Activated T-cell treated with anti-CD3 and anti-CD28 coated beads for 1 hour (primary cell): ENCODE results near the gene PNMA6E.

Experiments
- DNase-seq: peaks from one replicate; pipeline ENCODE4 v3.0.0-alpha.2; 2020; ENCODE audit warnings: low read depth

The PNMA6E gene

DNA sequence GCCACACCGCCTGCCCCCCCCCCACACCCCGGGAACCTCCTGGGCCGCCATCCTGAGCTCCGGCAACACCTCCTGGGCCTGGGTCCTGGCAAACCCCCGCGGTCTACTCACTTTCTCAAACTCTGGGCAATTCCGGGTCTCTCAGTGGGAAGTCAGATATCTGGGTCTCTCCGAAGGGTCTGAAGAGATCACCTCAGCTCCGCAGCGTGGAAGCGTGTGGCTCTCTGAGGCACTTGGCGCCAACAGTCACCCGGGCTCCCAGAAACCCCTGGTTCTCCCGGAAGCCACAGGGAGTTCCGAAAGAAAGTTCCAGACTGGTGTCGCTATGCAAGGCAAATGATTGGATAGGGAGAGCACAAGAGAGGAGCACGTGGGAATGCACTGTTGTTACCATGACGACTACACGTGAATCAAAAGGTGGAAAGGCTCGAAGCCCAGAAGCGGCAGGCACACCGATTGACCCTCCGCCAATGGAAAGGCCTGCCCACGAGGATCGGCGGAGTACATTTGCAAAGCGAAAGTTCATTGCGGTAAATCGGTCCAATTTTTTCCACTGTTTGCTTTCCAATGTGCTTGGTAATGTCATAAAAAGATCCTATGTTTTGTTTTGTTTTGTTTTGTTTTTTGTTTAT, at the start of gene PNMA6E:
TSS of gene PNMA6E (minus strand) at position 218 of the 632 bp plus-strand sequence. CDS start 2,501 bp downstream, outside the sequence.
- DNase-seq = no peak

DNA sequence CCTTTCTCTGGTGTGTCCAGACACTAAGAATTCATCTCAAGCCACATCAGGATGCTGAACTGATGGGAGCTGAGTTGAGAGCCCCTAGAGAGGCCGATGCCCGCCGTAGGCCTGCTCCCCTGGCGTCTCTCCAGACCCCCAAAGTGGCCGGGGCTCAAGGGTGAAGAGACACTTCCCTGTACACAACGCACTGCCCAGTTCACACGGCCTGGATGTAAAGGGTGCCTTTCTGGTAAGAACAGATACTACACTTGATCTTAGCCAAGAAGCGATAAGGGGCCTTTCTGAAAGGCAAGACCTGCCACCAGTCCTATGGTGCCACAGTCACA, 49.8 kb upstream of the PNMA6E start:
- DNase-seq = no peak

DNA sequence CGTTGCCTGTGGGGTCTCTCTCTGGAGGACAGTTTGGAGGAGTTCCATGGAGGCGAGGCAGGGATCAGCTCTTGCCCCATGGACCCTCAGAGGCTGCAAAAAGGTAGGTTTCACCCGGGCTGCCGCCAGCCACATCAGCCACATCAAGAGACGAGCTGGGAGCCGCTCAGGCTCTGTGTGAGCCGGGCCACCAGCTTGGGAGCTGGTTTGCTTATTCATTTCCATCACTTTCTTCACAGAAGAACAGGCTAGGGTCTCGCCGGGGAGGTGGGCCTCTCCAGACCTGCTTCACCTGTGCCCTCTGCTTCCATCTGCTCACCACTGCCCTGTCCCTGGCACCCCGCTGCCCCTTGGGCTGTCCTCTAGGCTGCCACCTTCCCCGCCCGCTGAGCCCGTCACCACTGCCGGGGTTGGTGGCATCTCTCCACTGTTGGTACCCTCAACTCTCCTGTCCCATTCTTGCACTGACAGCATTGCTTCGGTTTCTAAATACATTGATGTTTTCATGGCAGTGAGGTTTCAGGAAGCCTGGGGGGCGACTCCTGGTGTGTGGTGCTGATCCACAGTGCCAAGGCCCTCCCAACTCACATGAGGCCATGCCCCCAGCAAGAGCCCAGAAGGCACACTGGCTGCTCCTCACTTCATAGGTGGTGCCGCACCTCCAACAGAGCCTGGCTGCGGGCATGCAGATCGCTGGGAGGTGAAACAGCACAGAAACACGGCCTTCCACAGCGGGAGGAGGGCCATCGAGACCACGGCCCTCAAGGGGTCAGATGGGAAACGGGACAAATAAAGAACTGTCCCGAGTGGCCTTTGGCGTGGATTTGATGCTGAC, 49.2 kb upstream of the PNMA6E start:
- no peak for DNase-seq

DNA sequence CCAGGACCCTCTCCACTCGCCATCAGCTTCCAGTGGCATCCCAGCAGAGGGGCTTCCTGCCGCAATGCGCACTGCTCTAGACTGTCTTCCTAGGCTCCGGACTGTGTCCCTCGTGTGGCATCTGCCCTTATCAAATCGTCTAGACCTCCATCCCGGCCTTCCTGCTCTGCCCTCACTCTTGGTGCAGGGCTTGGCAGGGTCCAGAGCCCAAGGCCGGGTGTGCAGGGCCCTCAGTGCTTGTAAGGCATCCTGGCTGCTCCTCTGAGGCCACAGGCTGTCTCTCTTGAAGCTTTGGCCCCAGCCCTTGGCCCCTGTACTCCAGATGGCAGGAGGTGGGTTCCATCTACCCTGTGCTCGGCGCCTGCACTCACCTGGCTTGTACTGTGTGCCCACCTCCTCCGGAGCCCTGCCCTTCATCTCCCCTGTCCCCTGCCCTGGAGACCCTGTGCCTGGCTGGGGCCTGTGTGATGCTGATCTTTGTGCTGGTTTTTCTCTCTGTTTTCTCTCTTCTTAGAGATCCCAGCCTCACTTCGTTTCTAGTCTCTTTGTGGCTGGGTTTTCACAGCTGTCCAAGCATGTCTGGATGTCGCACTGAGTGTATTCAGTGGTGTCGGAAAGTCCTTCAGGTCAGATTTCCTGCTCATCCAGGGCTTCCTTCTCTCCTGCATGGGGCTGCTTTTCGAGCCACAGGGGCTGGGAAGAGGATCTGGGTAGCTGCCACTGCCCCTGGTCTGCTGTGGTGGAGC, 48.4 kb upstream of the PNMA6E start:
- DNase-seq = no peak

DNA sequence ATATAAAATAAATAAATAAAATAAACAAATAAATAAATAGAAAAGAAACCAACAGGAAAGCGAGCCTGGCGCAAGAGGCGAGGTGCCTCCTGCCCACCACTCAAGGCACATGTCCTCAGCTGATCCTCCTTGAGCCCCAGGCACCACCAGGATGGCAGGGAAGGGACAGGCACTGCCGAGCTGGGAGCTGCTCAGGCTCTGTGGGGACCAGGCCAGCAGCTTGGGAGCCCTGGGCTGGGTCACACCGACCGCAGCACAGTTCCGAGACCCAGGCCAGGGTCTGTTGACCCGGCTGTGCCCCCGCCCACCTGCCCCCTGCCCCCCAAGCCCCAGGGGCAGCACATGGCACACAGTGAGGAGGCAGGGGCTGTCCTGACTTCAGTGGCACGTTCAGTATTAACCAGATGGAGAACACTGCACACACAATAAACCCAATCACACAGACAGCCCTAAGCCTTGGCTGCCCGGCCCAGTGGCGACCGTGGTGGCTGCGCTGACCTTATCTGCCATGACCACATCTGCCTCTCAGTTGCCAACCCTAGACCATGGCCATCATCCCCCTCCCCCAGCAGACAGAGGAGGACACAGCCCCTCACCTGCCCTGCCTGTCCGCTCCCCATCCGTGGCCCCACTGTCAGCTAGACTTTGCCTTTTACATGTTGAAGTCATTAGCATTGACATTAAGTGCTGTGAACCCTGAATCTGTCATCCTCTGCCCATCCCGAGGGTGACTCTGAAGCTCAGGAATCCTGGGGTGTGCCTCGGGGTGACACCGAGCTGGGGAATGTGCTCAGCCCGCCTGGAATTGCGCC, 47.6 kb upstream of the PNMA6E start:
- no peak for DNase-seq

DNA sequence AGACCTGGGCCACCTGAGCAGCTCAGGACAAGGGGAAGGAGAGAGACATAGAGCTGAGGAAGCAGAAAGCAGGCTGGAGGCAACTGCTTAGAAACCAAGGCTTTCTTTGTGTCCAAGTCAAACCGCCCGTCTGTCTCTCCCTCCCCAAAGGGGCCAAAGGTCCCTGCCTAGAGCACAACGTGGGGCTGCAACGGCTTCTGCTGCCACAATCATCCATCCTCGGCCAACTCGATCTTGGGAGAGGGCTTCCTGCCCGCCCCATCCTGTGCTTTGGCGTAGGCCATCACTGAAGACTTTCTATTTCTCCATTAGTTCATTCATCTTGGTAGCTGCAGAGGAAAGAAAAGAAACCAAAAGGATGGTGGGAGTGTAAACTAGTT, 46.4 kb upstream of the PNMA6E start:
- DNase-seq = no peak

DNA sequence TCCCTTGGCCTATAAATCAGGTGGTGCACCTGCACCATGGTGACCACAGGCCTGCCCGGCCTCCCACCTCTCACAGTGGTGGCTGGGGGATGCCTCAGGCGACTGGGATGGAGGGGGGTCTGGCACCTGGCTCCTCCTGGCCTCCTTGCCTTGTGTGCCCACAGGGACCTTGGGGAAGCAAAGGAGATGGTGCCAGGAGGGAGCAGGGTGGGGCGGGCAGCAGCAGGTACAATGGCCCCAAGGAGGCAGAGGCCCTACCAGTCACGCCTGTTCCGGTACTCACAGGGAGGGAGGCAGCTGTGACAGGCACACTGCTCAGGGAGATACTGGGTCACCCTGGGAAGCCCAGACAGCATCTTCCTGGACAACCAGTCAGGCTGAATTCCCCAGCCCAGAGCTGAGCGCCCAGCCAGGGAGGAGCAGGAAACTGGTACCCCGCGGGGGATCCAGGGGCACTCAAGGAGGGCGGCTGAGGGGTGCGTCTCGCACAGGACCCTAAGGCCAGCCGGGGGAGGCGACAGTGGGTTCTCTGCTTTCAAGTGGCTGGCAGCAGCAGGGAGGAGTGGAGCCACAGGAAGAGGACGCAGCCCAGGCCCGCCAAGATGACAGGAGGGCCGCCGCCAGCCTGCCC, 45.9 kb upstream of the PNMA6E start:
- no peak for DNase-seq

DNA sequence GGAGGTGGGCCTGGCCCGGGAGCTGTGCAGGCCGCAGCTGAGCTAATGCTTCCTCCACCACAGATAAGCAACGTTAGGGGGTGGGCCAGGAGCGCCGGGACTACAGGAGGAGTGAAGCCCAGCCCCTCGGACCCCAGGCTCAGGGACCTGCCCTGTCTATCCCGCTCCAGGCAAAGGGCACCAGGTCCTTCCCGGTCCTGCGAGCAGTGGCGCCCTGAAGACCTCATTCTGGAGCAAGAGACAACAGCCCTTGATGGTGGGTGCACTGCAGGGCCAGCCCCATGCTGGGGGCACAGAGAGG, 45.4 kb upstream of the PNMA6E start:
- no peak for DNase-seq

DNA sequence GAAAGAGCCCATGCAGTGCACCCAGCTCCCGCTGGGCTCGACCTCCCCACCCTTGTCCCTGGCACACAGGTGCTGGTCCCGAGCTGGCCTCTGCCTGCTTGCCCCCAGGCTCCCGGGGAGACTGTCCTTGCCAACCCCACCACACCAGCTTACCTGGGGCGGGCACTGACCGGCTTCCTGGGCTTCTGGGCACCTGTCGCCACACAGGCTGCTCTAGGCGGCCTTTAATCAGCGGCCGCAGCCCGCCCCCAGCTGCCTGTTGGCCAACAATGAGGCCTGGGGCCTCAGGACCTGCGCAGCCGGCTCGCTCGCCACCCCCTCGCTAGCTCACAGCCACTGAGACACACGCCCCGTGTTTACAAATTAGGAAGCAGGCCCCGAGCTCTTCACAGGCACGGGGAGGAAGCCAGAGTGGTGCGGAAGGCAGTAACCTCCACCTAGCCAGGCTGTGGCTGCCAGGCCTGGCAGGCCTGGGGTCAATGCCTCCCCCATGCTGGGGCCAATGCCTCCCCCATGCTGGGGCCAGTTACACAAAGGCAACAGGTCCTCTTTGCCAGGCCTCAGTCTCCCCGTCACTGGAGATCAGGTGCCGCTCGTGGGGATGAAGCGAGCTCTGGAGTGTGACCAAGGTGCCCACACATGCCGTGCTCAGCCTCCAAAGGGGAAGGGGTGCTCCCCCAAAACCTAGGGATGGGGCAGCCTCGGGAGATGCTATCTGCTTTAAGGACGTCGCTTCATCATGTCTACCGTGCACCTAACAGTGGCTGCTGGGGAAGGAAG, 44.9 kb upstream of the PNMA6E start, which contains the start of gene TREX2:
TSS of gene TREX2 (minus strand) at position 201 of the 780 bp plus-strand sequence. CDS start 626 bp downstream, outside the sequence.
- no peak for DNase-seq

DNA sequence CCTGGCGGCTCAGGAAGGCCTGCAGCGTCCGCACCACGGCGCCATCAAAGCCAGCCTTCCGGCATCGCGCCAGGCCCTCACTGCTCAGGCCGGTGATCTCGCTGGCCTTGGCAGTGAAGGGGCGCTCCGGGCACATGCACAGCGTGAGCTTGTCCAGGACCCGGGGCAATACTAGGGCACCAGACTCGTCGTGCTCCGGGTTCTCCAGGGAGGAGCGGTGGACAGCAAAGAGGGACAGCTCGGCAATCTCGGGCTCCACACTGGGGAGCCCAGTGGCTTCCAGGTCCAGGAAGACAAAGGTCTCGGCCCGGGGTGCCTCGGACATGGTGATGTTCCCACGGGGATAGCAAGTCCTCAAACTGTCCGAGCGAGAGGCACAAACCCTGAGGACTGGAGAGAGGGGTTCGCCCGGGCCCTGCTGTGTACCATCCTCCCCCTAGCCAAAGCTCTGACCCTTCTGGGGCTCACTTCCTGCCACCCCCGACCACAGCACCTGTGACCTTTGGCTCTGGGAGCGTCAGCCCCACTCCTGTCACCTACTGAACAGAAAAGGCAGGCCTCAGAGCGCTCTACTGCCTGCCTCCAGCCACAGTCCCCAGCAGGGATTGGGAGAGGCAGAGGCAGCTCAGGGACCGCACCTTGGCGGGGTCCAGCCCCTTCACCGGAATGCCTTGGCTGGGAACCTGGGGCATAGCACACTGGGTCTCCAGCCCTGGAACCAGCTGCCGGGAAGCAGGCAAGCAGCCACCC, 44.1 kb upstream of the PNMA6E start:
- DNase-seq = no peak

DNA sequence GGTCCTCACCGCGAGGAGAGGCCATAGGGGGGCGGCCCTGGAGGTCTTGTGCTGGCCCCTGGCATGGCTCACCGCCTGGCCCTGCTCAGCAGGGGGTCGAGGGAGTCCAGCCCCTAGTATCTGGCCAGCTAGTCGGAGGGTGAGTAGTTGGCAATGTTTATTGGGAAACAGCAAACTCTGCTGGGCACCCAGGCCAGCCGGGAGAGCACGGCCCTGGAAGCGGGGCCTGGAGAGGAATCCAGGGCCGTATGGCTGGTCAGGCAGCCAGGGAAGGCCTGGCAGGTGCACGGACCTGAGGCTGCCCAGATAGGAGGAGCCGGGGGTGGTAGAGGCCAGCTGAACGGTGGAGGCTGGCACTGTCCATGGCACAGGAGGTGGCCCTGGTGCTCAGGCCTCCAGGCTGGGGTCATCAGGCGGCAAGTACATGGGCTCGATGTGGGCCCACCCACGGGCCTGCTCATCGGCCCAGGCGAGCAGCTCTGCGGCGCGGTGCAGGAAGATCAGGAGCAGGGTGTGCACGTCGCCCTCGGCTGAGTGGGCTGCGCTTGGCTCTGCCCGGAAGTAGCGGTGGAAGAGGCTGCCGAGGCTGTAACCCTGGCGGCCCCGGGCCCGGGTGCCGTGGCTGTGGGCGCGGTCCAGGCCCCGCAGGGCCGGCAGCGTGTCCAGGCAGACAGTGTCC, 43.3 kb upstream of the PNMA6E start:
- DNase-seq = no peak

DNA sequence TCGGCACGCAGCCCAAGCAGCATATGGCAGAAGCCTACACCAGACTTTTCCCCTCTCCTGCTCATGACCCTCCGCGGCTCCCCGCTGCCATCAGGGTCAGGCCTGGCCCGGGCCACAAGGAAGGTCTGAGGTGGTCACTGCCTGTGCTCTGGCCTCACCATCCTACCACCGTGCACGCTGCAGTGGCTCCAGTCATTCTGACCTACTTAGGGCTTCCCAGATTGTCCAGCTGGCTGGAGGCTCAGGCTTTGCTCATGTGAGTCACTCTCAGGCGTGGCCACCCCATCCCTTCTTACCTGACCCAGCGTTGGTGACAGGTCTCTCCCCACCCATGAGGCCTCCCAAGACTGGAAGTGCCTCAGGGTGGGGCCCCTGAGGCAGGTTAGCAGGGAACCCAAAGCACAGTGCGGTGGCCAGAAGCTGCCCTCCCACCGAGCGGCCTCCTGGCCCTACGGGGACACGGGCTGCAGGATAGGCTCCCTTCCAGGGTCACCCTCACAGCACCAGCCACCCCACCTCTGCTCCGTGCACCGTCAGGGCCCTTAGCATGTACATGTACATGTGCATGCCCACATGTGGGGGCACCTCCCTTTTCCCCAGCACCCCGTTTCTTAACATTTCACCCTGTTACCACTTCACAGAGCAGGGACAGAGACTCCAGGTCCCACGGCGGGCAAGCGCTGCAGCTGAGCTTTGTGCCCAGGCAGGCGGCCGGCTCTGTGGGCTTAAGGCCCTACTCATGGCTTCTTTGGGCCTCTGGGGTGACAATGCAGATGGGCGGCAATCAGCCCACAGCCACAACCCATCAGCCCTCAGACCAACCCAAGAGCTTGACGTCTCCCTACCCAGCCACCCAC, 42.6 kb upstream of the PNMA6E start:
- DNase-seq = no peak

DNA sequence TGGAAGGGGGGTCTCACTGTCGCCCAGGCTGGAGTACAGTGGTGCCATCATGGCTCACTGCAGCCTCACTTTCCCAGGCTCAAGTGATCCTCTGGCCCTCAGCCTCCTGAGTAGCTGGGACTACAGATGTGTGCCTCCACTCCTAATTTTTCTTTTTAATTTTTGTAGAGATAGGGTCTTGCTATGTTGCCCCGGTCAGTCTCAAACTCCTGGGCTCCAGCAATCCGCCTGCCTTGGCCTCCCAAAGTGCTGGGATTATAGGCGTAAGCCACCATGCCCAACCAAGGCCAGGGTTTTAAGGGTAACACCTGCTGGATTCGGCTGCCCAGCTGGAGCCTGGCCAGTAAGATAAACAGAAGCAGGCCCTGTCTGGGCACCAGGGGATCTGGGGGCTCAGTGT, 41.3 kb upstream of the PNMA6E start:
- DNase-seq = no peak

DNA sequence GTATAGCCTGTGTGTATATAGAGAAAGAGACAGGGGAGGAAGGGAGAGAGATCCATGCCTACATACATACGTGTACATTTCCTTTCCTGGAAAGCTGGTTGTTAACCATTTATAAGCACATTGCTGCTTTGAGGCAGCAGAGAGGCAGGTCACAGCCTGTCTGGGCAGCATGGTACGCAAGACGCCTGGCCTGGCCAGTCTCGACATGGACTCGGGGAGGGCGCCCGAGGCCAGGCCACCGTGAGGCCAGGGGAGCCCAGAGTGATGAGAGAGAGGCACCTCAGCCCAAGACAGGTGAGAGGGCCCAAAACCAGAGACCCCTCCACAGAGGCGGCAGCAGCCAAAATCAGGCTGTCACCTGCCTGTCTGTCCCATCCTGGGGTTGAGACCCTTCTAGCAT, 40.8 kb upstream of the PNMA6E start:
- no peak for DNase-seq

DNA sequence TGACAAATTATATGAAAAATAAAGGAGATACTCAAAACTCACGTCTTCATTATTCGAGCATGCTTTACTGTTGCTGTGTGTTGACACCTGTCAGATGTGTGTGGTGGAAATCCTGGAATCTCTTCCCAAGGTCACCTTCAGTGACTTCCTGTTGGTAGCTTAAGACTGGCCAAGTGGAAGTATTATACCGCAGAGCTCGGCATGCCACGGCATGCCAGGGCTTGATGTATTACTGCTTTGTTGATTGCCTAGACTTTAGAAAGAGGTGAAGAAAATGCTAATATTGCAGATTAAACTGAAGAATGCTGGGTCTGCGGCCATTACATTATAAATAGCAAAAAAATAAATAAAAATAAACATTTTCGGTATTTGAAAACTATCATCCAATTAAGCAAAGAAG, 40.1 kb upstream of the PNMA6E start:
- DNase-seq = no peak

DNA sequence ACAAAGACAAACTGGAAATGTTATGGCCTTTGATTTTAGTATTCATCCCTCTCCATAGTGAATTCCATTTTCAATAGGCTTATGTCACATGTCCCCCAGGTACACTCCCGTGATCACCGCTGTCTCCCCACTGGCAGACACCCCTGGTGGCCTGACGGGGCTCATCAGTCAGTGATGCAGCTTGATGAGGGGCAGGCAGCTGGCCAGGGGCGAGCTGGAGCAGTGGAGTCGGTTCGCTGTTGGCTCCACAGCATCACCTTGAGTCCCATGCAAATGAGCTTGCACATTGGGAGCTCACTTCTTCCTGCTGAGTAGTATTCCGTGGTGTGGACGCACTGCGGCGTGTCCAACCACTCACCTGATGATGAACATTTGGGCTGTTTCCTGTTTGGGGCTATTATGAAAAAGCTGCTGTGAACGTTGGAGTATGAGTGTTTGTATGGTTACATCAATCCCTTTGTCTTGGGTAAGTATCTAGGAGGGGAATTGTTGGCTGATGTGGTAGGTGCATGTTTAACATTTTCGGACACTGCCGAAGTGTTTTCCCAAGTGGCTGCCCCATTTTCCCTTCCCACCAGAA, 39.5 kb upstream of the PNMA6E start:
- DNase-seq = no peak

DNA sequence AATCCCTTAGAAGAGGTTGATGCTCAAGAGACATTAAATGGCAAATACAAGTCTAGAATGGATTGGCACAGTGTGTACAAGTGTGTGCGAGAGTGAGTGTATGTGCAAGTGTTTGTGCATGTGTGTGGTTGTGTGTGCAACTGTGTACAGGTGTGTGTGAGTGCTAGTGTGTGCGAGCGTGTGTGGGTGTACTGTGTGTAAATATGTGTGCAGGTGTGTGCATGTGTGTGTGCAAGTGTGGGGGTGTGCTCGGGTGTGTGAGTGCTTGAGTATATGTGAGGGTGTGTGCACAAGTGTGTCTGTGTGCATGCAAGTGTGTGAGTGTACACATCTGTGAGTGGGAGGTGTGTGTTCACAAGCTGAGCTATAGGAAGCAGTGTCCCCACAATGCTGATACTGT, 38.8 kb upstream of the PNMA6E start:
- no peak for DNase-seq

DNA sequence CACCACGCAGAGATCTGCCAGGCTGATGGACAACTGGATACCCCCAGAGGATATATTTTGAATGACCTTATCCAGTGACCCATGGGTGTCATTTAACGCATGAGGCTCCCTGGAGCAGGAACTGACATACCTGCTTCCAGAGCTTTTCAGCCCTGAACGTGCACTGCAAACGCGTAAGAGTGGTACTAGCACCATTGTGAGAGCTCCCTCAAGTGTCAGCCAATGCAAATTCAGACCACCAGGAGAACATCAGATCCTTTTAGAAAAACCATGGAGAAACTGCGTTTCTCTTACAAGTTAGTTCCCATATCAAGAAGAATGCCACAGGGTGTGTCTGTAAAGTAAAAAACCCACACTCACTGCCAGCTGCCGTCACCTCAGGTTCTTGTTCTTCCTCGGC, 37.4 kb upstream of the PNMA6E start:
- DNase-seq = no peak
